Kidney (tissue), 14 donors: ENCODE results near the gene ROBO3. TPM values are rescaled to one million over a fixed set of nuclear protein-coding genes. Genes with fewer than 3 reads are reported as not detected.

Experiments
- DNase-seq, 5 donors: peaks; one replicate each; pipeline ENCODE4 v3.0.0-alpha.2; 2013 to 2020
- FAIRE-seq: peaks from 2 replicates; lab custom pipeline; 2012; peaks lifted over from hg19 to GRCh38; lab: Jason Lieb, UNC
- H3K27ac ChIP-seq, 2 donors: one replicate each; pipeline ENCODE4 v1.7.0; 2013; ENCODE audit warnings: low read depth in 2 of 2, low read length in 2 of 2, inconsistent platforms in 1 of 2
- H3K27me3 ChIP-seq: one replicate; pipeline ENCODE4 v1.7.1; 2013; ENCODE audit warnings: low read length, inconsistent platforms; ENCODE audit not compliant: control insufficient read depth, insufficient read depth
- H3K36me3 ChIP-seq, 3 donors: one replicate each; pipeline versions ENCODE4 v1.7.0 to v1.7.1; 2013; ENCODE audit warnings: low read length in 3 of 3, control low read depth in 1 of 3, inconsistent platforms in 1 of 3; ENCODE audit not compliant: insufficient read depth in 3 of 3, control insufficient read depth in 2 of 3
- H3K4me1 ChIP-seq, 3 donors: one replicate each; pipeline versions ENCODE4 v1.7.0 to v1.7.1; 2013; ENCODE audit warnings: low read length in 3 of 3, inconsistent platforms in 1 of 3, low read depth in 1 of 3; ENCODE audit not compliant: control insufficient read depth in 2 of 3, insufficient read depth in 2 of 3
- H3K4me3 ChIP-seq, 3 donors: one replicate each; pipeline versions ENCODE4 v1.7.0 to v1.8.1; 2013; ENCODE audit warnings: low read length in 3 of 3, control low read depth in 1 of 3, inconsistent platforms in 1 of 3
- H3K9ac ChIP-seq, 3 donors: one replicate each; pipeline versions ENCODE4 v1.7.0 to v1.7.1; 2013; ENCODE audit warnings: low read length in 3 of 3, control low read depth in 1 of 3, inconsistent platforms in 1 of 3
- H3K9me3 ChIP-seq, 3 donors: one replicate each; pipeline versions ENCODE4 v1.7.0 to v1.7.1; 2013; ENCODE audit warnings: low read length in 3 of 3, control low read depth in 1 of 3, inconsistent platforms in 1 of 3; ENCODE audit not compliant: control insufficient read depth in 2 of 3, insufficient read depth in 1 of 3
- intact Hi-C: fragments of 100-400 bp; cut with DNase I; formaldehyde crosslinking; loops from one replicate; pipeline ENCODE4 v1.11.1; 2022
- polyA plus RNA-seq: library from polyadenylated mRNA; stranded (reverse); fragments of 350-450 nt; fragmentation: Illumina TruSeq; extraction: RNeasy Lipid Tissue Mini Kit (QIAGEN cat#74804); gene quantifications from one replicate; pipeline ENCODE4 v1.2.3, GENCODE V29; 2014; ENCODE audit warnings: low read depth, low replicate concordance; ENCODE audit not compliant: insufficient read depth
- total RNA-seq: library from RNA; stranded (reverse); fragmentation: NEBNext Ultra II Directional; extraction: Animal tissue kit (Norgen Biotek cat#: 25700); gene quantifications from one replicate; pipeline ENCODE4 v1.2.1, GENCODE V29; 2021
- TF ChIP-seq, protein P1 (sequence below): IDR thresholded peaks from 3 replicates; pipeline ENCODE4 v1.5.1; 2012; ENCODE audit warnings: mild to moderate bottlenecking, moderate library complexity, borderline replicate concordance; ENCODE audit not compliant: insufficient read depth; ENCODE audit errors: extremely low read depth
- donor health status: control.
- donor health status: control.
- donor health status: control.
- donor health status: control.
- donor health status: control.
- donor health status: DM: yes; HTN: yes; CAD: no.
- donor health status: Normal renal cell carcinoma (clear cell type).

ROBO3 gene
- total and polyA plus RNA-seq, 2 donors from 2014 or later: 8.7 to 12.3 TPM

DNA sequence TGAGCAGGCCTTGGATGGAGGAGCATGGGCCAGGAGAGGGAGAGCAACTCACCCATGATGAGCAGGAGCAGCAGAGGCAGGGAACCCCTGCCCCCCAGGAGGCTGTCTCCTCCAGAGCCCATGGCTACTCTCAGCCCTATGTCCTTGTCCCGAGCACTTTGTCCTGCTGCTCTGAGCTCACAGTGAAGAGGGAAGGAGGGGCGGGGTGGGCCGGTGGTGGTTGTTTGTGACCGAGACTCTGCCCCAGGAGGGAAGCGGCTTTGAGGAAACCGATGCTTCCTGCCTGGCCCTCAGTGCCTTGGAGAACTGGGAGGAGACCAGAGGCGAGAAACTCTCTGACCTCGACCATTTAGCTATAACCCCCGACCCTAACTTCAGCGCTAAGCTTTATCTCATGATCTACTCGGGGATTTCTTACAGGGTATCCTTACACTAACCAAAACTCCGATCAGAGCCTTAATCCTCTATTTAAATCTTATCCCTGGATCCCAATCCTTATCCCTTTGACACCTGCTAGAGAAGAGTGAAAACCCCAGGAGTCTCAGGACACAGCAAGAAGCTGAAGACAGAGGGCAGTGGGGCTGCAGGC is 32.5 kb downstream of the ROBO3 start, which contains the start of gene ROBO4:
Gene ROBO4 (minus strand): TSS at position 192 of the 589 bp plus-strand sequence. CDS start 70 bp downstream, at position 122.
- Histone ChIP-seq H3K4me3 (peak within 1 kb of the TSS; percentile 4 to 63 (median 57)), H3K36me3 (no peaks in the 10 kb centered on the region), H3K9me3 (no peaks in the 10 kb centered on the region), H3K9ac (peak within 1 kb of the TSS in 2 of 3 donors; percentile 17 to 58), H3K27me3 (no peaks in the 10 kb centered on the region), H3K4me1 (peaks cover 0 to 18% (median 3%) of the 10 kb centered on the region in 3 donors), H3K27ac (peak within 1 kb of the TSS; percentile 67 to 77)
- TF ChIP-seq, protein P1, sequence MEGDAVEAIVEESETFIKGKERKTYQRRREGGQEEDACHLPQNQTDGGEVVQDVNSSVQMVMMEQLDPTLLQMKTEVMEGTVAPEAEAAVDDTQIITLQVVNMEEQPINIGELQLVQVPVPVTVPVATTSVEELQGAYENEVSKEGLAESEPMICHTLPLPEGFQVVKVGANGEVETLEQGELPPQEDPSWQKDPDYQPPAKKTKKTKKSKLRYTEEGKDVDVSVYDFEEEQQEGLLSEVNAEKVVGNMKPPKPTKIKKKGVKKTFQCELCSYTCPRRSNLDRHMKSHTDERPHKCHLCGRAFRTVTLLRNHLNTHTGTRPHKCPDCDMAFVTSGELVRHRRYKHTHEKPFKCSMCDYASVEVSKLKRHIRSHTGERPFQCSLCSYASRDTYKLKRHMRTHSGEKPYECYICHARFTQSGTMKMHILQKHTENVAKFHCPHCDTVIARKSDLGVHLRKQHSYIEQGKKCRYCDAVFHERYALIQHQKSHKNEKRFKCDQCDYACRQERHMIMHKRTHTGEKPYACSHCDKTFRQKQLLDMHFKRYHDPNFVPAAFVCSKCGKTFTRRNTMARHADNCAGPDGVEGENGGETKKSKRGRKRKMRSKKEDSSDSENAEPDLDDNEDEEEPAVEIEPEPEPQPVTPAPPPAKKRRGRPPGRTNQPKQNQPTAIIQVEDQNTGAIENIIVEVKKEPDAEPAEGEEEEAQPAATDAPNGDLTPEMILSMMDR: no peak
- DNase-seq (peak in 1 of 5 donors; percentile 39), FAIRE-seq (no peak)
- intact Hi-C loops: no loop called here

DNA sequence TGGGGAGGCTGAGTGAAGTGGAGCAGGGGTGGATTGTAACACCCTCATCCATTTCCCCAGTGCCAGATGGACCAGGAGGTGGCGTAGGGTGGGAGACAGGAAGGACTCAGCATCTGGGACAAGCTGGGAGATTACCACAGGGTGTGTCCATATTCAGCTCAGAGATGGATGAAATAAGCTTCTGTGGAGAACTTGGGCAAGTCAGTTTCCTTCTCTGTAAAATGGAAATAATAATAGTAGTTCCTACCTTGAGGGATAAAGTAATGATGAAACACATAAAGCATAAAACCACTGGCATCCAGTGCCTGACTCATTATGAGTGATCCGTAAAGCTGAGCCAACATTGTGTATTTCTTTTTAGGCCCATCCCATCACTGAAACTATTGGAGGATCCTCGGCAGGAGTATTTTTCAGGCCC is 33.0 kb downstream of the ROBO3 start:
- DNase-seq (no peak), FAIRE-seq (no peak)
- TF ChIP-seq, protein P1: no peak
- Histone ChIP-seq H3K9me3 (no peaks in the 10 kb centered on the region), H3K36me3 (no peaks in the 10 kb centered on the region), H3K9ac (peak overlapping the region in 1 of 3 donors; percentile 5), H3K4me3 (peak overlapping the region in 1 of 3 donors; percentile 63), H3K27ac (peak overlapping the region; percentile 38 to 63), H3K27me3 (no peaks in the 10 kb centered on the region), H3K4me1 (peaks cover 0 to 17% (median 1%) of the 10 kb centered on the region in 3 donors)
- intact Hi-C loops: no loop called here

- no peaks in the 10 kb centered on the region for H3K9me3 ChIP-seq
- peak overlapping the region; percentile 38 to 63 for H3K27ac ChIP-seq
- no peak for FAIRE-seq
- no peak overlapping the region for H3K4me3 ChIP-seq
- peaks cover 0 to 16% (median 0%) of the 10 kb centered on the region in 3 donors for H3K4me1 ChIP-seq
- DNase-seq: peak in 4 of 5 donors; percentile 29 to 83 (median 58)
- TF ChIP-seq, protein P1: no peak
- intact Hi-C loops: no loop called here
- peak overlapping the region in 1 of 3 donors; percentile 5 for H3K9ac ChIP-seq
- no peaks in the 10 kb centered on the region for H3K27me3 ChIP-seq
- no peaks in the 10 kb centered on the region for H3K36me3 ChIP-seq
Measured at GRCh38 chr11:124898711-124899110, 33.5 kb downstream of the ROBO3 start.
